Retina (tissue), 1 donor: ENCODE measurements around the gene SLC44A3.

ENCODE experiments used
- DNase-seq: peaks from one replicate; pipeline ENCODE4 v3.0.0-alpha.2; 2016

The SLC44A3 gene

GRCh38 chr1:94819945-94820746, at the start of gene SLC44A3:
Gene SLC44A3, plus strand, starts transcription at chr1:94820357. Its CDS starts 95 bp downstream, at chr1:94820452.
- peak; percentile 72 for DNase-seq

- DNase-seq, result no peak
Observed at GRCh38 chr1:94772230-94772641, 47.9 kb upstream of the SLC44A3 start.

GRCh38 chr1:94772845-94773244, 47.3 kb upstream of the SLC44A3 start:
- no peak for DNase-seq

GRCh38 chr1:94773296-94773809, 46.8 kb upstream of the SLC44A3 start:
- DNase-seq, result no peak

GRCh38 chr1:94773931-94774422, 46.2 kb upstream of the SLC44A3 start:
- no peak for DNase-seq

GRCh38 chr1:94776474-94776873, 43.7 kb upstream of the SLC44A3 start:
- no peak for DNase-seq

GRCh38 chr1:94777281-94777680, 42.9 kb upstream of the SLC44A3 start:
- DNase-seq, result no peak

GRCh38 chr1:94778808-94779207, 41.3 kb upstream of the SLC44A3 start:
- no peak for DNase-seq

GRCh38 chr1:94783342-94784189, 36.6 kb upstream of the SLC44A3 start:
- no peak for DNase-seq

GRCh38 chr1:94784190-94784515, 36.0 kb upstream of the SLC44A3 start:
- DNase-seq, result no peak

- DNase-seq, result no peak
Observed at GRCh38 chr1:94787691-94788090, 32.5 kb upstream of the SLC44A3 start.

GRCh38 chr1:94790246-94790645, 29.9 kb upstream of the SLC44A3 start:
- no peak for DNase-seq

GRCh38 chr1:94790670-94791069, 29.5 kb upstream of the SLC44A3 start:
- DNase-seq, result no peak

- DNase-seq, result no peak
Observed at GRCh38 chr1:94792473-94793295, 27.5 kb upstream of the SLC44A3 start.

GRCh38 chr1:94793296-94793656, 26.9 kb upstream of the SLC44A3 start:
- DNase-seq, result no peak

GRCh38 chr1:94795434-94795833, 24.7 kb upstream of the SLC44A3 start:
- no peak for DNase-seq

GRCh38 chr1:94796266-94796665, 23.9 kb upstream of the SLC44A3 start:
- no peak for DNase-seq

GRCh38 chr1:94797291-94797690, 22.9 kb upstream of the SLC44A3 start:
- no peak for DNase-seq

GRCh38 chr1:94798054-94798453, 22.1 kb upstream of the SLC44A3 start:
- DNase-seq, result no peak

GRCh38 chr1:94798462-94798861, 21.7 kb upstream of the SLC44A3 start:
- DNase-seq, result no peak

GRCh38 chr1:94799206-94799605, 21.0 kb upstream of the SLC44A3 start:
- no peak for DNase-seq

- peak; percentile 62 for DNase-seq
Observed at GRCh38 chr1:94801919-94802546, 18.1 kb upstream of the SLC44A3 start.
